SK-N-MC (cell line): ENCODE results near the gene HERC6.

Source experiments
- EZH2 ChIP-seq: fragments of 200-600 bp; sonication (generic); IDR thresholded peaks from one replicate; pipeline ENCODE4 v1.6.1; 2017; ENCODE audit warnings: antibody characterized with exemption
- POLR2AphosphoS5 ChIP-seq: IDR thresholded peaks from 2 replicates; pipeline ENCODE4 v1.6.1; 2012; ENCODE audit warnings: mild to moderate bottlenecking, low read depth, low read length, borderline replicate concordance

DNA sequence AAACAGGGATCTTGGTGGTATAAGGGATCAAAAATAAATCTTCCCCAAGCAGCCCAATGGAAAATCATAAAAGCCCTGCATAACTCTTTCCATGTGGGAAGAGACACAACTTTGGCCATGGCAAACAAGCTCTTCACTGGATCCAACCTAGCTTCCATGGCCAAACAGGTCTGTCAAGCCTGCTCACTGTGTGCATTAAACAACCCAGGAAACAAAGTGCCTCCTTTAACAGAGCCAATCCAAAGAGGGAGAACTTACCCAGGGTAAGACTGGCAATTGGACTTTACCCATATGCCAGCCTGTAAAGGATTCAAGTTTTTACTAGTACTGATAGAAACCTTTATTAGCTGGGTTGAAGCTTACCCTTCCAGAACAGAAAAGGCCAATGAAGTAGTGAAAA, 70.6 kb downstream of the HERC6 start:
- TF ChIP-seq POLR2AphosphoS5 (no peak), EZH2 (no peak)
